Smooth muscle cell of the umbilical artery (primary cell): ENCODE results near the gene NKD1. TPM values are rescaled to one million over a fixed set of nuclear protein-coding genes. Genes with fewer than 3 reads are reported as not detected.

Source experiments
- total RNA-seq: library from RNA; depleted of rRNA; stranded (reverse); fragments of >200 nt; gene quantifications from 2 replicates; pipeline ENCODE4 v1.2.3, GENCODE V29; 2014

The NKD1 gene, protein sequence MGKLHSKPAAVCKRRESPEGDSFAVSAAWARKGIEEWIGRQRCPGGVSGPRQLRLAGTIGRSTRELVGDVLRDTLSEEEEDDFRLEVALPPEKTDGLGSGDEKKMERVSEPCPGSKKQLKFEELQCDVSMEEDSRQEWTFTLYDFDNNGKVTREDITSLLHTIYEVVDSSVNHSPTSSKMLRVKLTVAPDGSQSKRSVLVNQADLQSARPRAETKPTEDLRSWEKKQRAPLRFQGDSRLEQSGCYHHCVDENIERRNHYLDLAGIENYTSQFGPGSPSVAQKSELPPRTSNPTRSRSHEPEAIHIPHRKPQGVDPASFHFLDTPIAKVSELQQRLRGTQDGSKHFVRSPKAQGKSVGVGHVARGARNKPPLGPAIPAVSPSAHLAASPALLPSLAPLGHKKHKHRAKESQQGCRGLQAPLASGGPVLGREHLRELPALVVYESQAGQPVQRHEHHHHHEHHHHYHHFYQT
- total RNA-seq: under 0.01 TPM in 2 replicates

DNA sequence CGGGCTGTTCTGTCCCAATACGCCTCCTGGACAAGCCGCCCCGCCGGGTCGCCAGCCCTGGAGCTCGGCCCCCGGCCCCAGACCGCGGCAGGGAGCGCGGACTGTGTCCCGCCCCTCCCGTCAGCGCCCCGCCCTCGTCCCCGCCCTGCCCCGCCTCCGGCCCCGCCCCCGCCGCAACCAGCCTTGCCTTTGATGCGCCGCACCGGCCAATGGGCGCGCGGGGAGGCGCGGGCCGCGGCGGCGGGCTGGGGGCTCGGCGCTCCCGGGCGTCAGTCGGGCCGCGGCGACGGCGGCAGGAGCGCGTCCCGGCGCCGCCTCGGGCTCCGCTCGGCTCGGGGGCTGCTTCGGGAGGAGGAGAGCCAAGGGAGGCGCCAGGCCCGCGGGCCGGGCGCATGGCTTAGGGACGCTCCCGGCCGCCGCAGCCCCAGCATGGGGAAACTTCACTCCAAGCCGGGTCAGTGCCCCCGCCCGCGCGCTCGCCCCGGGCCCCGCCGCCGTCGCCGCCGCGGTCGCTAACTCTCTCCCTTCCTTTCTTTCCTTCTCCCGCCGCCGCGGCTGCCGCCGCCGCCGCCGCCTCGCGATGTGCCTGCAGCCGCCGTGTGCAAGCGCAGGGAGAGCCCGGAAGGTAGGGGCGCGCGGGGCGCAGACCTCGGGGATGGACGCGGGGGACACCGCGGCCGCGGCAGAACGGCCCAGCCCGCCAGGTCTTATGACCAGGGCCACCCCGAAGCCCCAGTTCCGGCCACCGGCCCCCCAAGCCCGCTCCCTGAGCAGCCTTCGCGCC lies at the start of gene NKD1:
Gene NKD1 (plus strand): TSS at position 272 of the 784 bp plus-strand sequence. CDS start 158 bp downstream, at position 430.

DNA sequence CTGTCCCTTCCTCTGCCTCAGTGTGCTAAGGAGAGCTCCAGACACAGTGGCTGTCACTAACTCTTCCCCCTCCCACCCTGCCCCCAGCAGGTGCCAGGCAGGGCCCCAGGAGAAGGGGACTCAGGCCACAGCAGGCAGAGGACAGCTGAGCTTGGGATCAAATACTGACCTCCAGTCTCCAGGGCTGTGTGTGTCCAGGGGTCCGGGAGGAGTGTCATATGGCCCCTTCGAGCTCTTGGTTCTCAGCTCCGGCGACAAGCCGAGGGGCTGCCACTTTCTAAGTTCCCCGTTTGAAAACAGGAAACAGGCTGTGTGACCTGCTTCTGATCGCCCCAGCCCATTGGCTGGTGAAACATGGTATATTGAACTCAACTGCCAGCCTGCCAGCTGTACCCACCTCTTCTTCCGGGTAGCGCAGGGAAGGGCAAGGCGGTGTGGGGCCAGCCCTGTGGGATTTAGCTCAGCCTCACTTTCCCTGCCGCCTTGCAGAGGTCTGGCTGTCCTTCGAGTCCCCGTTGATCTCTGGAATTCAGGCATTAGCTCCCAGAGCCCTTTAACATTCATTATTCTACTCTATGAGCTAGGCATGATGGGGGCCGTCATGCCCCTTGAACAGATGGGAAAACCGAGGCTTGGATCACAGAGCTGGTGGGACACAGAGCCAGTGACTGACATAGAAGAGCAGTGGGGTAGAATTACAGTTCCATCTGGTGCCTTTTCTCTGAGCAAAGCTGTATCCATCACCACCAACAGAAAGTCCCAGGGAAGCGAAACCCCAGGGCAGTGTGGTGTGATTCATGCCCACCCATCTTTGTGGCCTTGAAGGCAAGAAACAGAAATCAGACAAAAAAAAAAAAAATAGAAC lies 133.1 kb downstream of the NKD1 start, which contains the start of gene SNX20:
Gene SNX20 (minus strand): TSS at position 292 of the 865 bp plus-strand sequence. CDS start 3,786 bp downstream, outside the sequence.

DNA sequence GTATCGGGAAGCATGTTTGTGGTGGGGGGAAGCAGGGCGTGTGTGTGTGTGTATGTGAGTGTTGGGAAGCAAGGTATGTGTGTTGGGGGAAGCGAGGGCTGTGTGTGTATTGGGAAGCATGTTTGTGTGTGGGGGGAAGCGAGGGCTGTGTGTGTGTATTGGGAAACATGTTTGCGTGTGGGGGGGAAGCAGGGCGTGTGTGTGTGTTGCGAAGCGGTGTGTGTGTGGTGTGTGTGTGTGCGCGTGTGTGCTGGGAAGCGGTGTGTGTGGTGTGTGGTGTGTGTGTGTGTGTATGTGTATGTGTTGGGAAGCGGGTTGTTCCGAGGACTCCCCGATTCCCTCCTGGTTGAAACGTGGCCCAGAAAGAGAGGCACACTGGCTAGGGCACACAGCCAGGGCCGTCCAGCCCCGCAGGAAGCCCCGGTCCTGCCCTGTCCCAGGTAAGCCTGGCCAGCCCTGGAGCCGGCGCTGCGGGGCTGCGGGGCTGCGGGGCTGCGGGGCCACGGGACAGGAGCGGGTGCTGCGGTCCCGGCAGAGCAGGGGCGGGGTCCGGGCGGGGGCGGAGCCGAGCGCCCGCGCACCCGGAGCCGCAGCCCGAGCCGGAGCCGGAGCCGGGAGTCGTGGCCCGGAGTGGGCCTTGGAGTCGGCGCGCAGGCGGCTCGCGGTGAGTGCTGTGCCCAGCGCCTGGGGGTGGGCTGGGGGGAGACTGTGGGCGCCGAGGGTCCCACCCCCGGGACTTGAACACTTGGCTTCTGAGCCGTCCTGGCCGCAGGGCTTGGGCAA lies 145.0 kb downstream of the NKD1 start, which contains the start of gene NOD2:
Gene NOD2 (plus strand): TSS at position 608 of the 783 bp plus-strand sequence. CDS start 5,890 bp downstream, outside the sequence.

Other genes starting within 250 kb of the NKD1 start
- 30.0 and 32.8 TPM in 2 replicates for gene BRD7, start 179.4 kb upstream of the NKD1 start, total RNA-seq
- gene SNX20, start 132.9 kb downstream of the NKD1 start, total RNA-seq: not detected in 2 replicates
- under 0.01 TPM in 1 of 2 replicates, not detected in the other for gene NOD2, start 145.2 kb downstream of the NKD1 start, total RNA-seq
- gene CYLD, start 193.7 kb downstream of the NKD1 start, total RNA-seq: 46.0 and 66.2 TPM in 2 replicates